IMR-90 (cell line): Measurements from ENCODE around the gene PSMA3. TPM values are rescaled to one million over a fixed set of nuclear protein-coding genes. Genes with fewer than 3 reads are reported as not detected.

Source experiments
- ATAC-seq: fragments of 200-7000 bp; cut with Tn5 transposase; 2 replicates; pipeline ENCODE4 v1.9.1; 2020; ENCODE audit warnings: low read depth, mild to moderate bottlenecking, moderate library complexity
- BruUV-seq: library from RNA; stranded (reverse); fragments of 400-500 nt; replicated peaks from 2 replicates; lab custom pipeline; 2021; lab: Mats Ljungman, UMichigan
- CTCF ChIA-PET: fragments of 300-600 bp; formaldehyde crosslinking; extraction: SDS; loops from one replicate; lab custom pipeline; 2021; ENCODE audit warnings: antibody characterized with exemption; lab: Yijun Ruan, JAX
- POLR2A ChIA-PET: fragments of 300-600 bp; sonication (Branson Sonifier 250); formaldehyde crosslinking; loops from one replicate; lab custom pipeline; 2022; ENCODE audit warnings: antibody characterized with exemption; ENCODE audit not compliant: unreplicated experiment; lab: Charles Lee
- DNase-seq: peaks from one replicate; pipeline ENCODE4 v3.0.0; 2013
- H2AFZ ChIP-seq: replicated peaks from 2 replicates; pipeline ENCODE3; 2013; ENCODE audit warnings: low read length, mild to moderate bottlenecking; ENCODE audit not compliant: poor library complexity
- H2AK5ac ChIP-seq: 2 replicates; pipeline ENCODE4 v1.6.1; 2013; ENCODE audit warnings: low read depth, low read length, inconsistent platforms
- H2AK9ac ChIP-seq: replicated peaks from 2 replicates; pipeline ENCODE3; 2013; ENCODE audit warnings: mild to moderate bottlenecking, low read depth, low read length, moderate library complexity; ENCODE audit not compliant: poor library complexity
- H2BK120ac ChIP-seq: 2 replicates; pipeline ENCODE4 v1.6.1; 2013; ENCODE audit warnings: low read depth, low read length, inconsistent platforms
- H2BK15ac ChIP-seq: 3 replicates; pipeline ENCODE4 v1.6.1; 2013; ENCODE audit warnings: low read depth, low read length, inconsistent platforms
- H2BK20ac ChIP-seq: 2 replicates; pipeline ENCODE4 v1.6.1; 2013; ENCODE audit warnings: low read depth, mild to moderate bottlenecking, inconsistent platforms, low read length, moderate library complexity
- H2BK5ac ChIP-seq: 2 replicates; pipeline ENCODE4 v1.6.1; 2013; ENCODE audit warnings: mild to moderate bottlenecking, low read depth, low read length, inconsistent platforms; ENCODE audit not compliant: poor library complexity, severe bottlenecking
- H3K14ac ChIP-seq: replicated peaks from 2 replicates; pipeline ENCODE4 v1.6.1; 2013; ENCODE audit warnings: low read depth, low read length, inconsistent platforms
- H3K18ac ChIP-seq: 2 replicates; pipeline ENCODE4 v1.6.1; 2013; ENCODE audit warnings: low read depth, low read length, control low read depth
- H3K23ac ChIP-seq: 2 replicates; pipeline ENCODE4 v1.6.1; 2013; ENCODE audit warnings: low read depth, low read length, inconsistent platforms
- H3K27ac ChIP-seq: 2 replicates; pipeline ENCODE4 v1.5.1; 2013; ENCODE audit warnings: mild to moderate bottlenecking, control low read depth, low read length; ENCODE audit not compliant: insufficient read depth
- H3K27me3 ChIP-seq: 2 replicates; pipeline ENCODE4 v1.6.1; 2013; ENCODE audit warnings: low read length; ENCODE audit not compliant: control insufficient read depth, insufficient read depth
- H3K36me3 ChIP-seq: 2 replicates; pipeline ENCODE4 v1.6.1; 2013; ENCODE audit warnings: low read length, mixed read lengths; ENCODE audit not compliant: control insufficient read depth, insufficient read depth
- H3K4ac ChIP-seq: 2 replicates; pipeline ENCODE4 v1.6.1; 2013; ENCODE audit warnings: low read depth, low read length, inconsistent platforms
- H3K4me1 ChIP-seq: 2 replicates; pipeline ENCODE4 v1.6.1; 2013; ENCODE audit warnings: low read length, mixed read lengths; ENCODE audit not compliant: control insufficient read depth, insufficient read depth
- H3K4me2 ChIP-seq: 2 replicates; pipeline ENCODE4 v1.6.1; 2013; ENCODE audit warnings: low read depth, mild to moderate bottlenecking, control low read depth, low read length, moderate library complexity
- H3K4me3 ChIP-seq: 2 replicates; pipeline ENCODE4 v1.5.1; 2013; ENCODE audit warnings: low read depth, mild to moderate bottlenecking, control low read depth, low read length, moderate library complexity; ENCODE audit not compliant: insufficient read depth
- H3K56ac ChIP-seq: 2 replicates; pipeline ENCODE4 v1.6.1; 2013; ENCODE audit warnings: low read length, inconsistent platforms; ENCODE audit not compliant: insufficient read depth; ENCODE audit errors: extremely low read depth
- H3K79me1 ChIP-seq, 2 experiments: 2 replicates each; pipeline ENCODE4 v1.6.1; 2013; ENCODE audit warnings: low read length in 2 of 2, inconsistent platforms in 1 of 2, low read depth in 1 of 2
- H3K9ac ChIP-seq: 2 replicates; pipeline ENCODE4 v1.6.1; 2013; ENCODE audit warnings: low read depth, low read length, control low read depth
- H3K9me1 ChIP-seq: 2 replicates; pipeline ENCODE4 v1.6.1; 2013; ENCODE audit warnings: low read length, inconsistent platforms; ENCODE audit not compliant: insufficient read depth
- H3K9me3 ChIP-seq: 2 replicates; pipeline ENCODE4 v1.6.1; 2013; ENCODE audit warnings: low read length; ENCODE audit not compliant: control insufficient read depth, insufficient read depth
- H4K20me1 ChIP-seq: 2 replicates; pipeline ENCODE4 v1.6.1; 2013; ENCODE audit warnings: low read length, inconsistent platforms; ENCODE audit not compliant: insufficient read depth
- H4K5ac ChIP-seq: 2 replicates; pipeline ENCODE4 v1.6.1; 2013; ENCODE audit warnings: mild to moderate bottlenecking, low read depth, low read length, control low read depth
- H4K8ac ChIP-seq, 2 experiments: 2 replicates each; pipeline ENCODE4 v1.6.1; 2013; ENCODE audit warnings: low read depth in 2 of 2, low read length in 2 of 2, control low read depth in 1 of 2, inconsistent platforms in 1 of 2
- H4K91ac ChIP-seq: 2 replicates; pipeline ENCODE4 v1.6.1; 2013; ENCODE audit warnings: low read depth, low read length, inconsistent platforms; ENCODE audit not compliant: insufficient read depth
- CEBPB ChIP-seq: IDR thresholded peaks from 2 replicates; pipeline ENCODE4 v1.6.1; 2012; ENCODE audit warnings: low read depth, low read length, improper control_type of control experiment
- ELK1 ChIP-seq: fragments of 150-350 bp; IDR thresholded peaks from 2 replicates; pipeline ENCODE4 v1.6.1; 2016; ENCODE audit warnings: low read depth, mild to moderate bottlenecking, low read length, moderate library complexity, borderline replicate concordance
- NFE2L2 ChIP-seq: fragments of 150-350 bp; IDR thresholded peaks from 2 replicates; pipeline ENCODE4 v1.6.1; 2016; ENCODE audit warnings: low read depth, mild to moderate bottlenecking, low read length
- POLR2A ChIP-seq: IDR thresholded peaks from 2 replicates; pipeline ENCODE4 v1.6.1; 2012; ENCODE audit warnings: mild to moderate bottlenecking, low read depth, low read length
- RFX5 ChIP-seq: IDR thresholded peaks from 2 replicates; pipeline ENCODE4 v1.8.0; 2012; ENCODE audit warnings: low read depth, mild to moderate bottlenecking, low read length, moderate library complexity
- WGBS, 2 experiments: methylation state at CpG; one replicate each; pipeline versions ENCODE4 v1.1.5 to v1.1.7; 2013; ENCODE audit warnings: missing lambda C conversion rate in 2 of 2; ENCODE audit not compliant: insufficient read length in 1 of 2; ENCODE audit errors: extremely low coverage in 2 of 2; 5-methylcytosine and 5-hydroxymethylcytosine counted together
- dilution Hi-C: fragments of 300-500 bp; cut with HindIII; formaldehyde crosslinking; loops from one replicate; pipeline ENCODE4 v1.14.3; 2018; ENCODE audit warnings: low sequenced_read_pairs; ENCODE audit not compliant: unreplicated experiment
- in situ Hi-C: fragments of 300-500 bp; cut with MboI; formaldehyde crosslinking; loops from 3 replicates; pipeline ENCODE4 v1.14.3; 2019; ENCODE audit warnings: low sequenced_read_pairs, inconsistent platforms, mixed read lengths
- intact Hi-C: fragments of 100-400 bp; cut with micrococcal nuclease; formaldehyde crosslinking; loops from 2 replicates; pipeline ENCODE4 v1.10.0; 2022
- polyA plus RNA-seq, 3 experiments: library from polyadenylated mRNA; depleted of rRNA; stranded (reverse); fragments of >200 nt; gene quantifications; 2 replicates each; pipeline ENCODE4 v1.2.3, GENCODE V29; 2012; ENCODE audit warnings: low replicate concordance in 1 of 3
- total RNA-seq: library from RNA; depleted of rRNA; stranded (reverse); fragments of >200 nt; gene quantifications from 2 replicates; pipeline ENCODE4 v1.2.3, GENCODE V29; 2012
- TF ChIP-seq, protein P1 (sequence below): conservative IDR thresholded peaks from 2 replicates; pipeline ENCODE4 v1.5.1; 2012; ENCODE audit warnings: mild to moderate bottlenecking, low read depth, low read length, improper control_type of control experiment
- TF ChIP-seq, protein P2 (sequence below): fragments of 150-350 bp; IDR thresholded peaks from 2 replicates; pipeline ENCODE4 v1.6.1; 2017; ENCODE audit warnings: mild to moderate bottlenecking, antibody characterized with exemption, low read length, low read depth

The PSMA3 gene
- total and polyA plus RNA-seq, 2 of the 4 experiments (the other 2 are of a cell fraction) = 74.9 to 231 TPM

- no peak overlapping the region for H2AK5ac ChIP-seq
- peak overlapping the region; percentile 91 for H3K4me2 ChIP-seq
- peak overlapping the region; percentile 99 for H3K27ac ChIP-seq
- POLR2A ChIA-PET = no interaction called here
- no peak overlapping the region for H2BK120ac ChIP-seq
- TF ChIP-seq RFX5 (no peak), POLR2A (no peak), CEBPB (no peak), ELK1 (no peak), NFE2L2 (no peak)
- TF ChIP-seq, protein P1, sequence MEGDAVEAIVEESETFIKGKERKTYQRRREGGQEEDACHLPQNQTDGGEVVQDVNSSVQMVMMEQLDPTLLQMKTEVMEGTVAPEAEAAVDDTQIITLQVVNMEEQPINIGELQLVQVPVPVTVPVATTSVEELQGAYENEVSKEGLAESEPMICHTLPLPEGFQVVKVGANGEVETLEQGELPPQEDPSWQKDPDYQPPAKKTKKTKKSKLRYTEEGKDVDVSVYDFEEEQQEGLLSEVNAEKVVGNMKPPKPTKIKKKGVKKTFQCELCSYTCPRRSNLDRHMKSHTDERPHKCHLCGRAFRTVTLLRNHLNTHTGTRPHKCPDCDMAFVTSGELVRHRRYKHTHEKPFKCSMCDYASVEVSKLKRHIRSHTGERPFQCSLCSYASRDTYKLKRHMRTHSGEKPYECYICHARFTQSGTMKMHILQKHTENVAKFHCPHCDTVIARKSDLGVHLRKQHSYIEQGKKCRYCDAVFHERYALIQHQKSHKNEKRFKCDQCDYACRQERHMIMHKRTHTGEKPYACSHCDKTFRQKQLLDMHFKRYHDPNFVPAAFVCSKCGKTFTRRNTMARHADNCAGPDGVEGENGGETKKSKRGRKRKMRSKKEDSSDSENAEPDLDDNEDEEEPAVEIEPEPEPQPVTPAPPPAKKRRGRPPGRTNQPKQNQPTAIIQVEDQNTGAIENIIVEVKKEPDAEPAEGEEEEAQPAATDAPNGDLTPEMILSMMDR = no peak
- TF ChIP-seq, protein P2, sequence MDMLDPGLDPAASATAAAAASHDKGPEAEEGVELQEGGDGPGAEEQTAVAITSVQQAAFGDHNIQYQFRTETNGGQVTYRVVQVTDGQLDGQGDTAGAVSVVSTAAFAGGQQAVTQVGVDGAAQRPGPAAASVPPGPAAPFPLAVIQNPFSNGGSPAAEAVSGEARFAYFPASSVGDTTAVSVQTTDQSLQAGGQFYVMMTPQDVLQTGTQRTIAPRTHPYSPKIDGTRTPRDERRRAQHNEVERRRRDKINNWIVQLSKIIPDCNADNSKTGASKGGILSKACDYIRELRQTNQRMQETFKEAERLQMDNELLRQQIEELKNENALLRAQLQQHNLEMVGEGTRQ = no peak
- intact Hi-C loops (no loop called here), in situ Hi-C loops (no loop called here), dilution Hi-C loops (no loop called here)
- no peak overlapping the region for H2BK20ac ChIP-seq
- peaks cover 0 to 23% of the 10 kb centered on the region in 2 experiments for H3K79me1 ChIP-seq
- ATAC-seq = no peak
- peak overlapping the region; percentile 95; the same call in 1 of the 2 replicates for H4K5ac ChIP-seq
- peak overlapping the region; percentile 80; the same call in 1 of the 2 replicates for H3K56ac ChIP-seq
- peak overlapping the region; percentile 54 for H3K23ac ChIP-seq
- H3K9me1 ChIP-seq = no peaks in the 10 kb centered on the region
- H3K9me3 ChIP-seq = no peaks in the 10 kb centered on the region
- H3K27me3 ChIP-seq = no peaks in the 10 kb centered on the region; the same call in 1 of the 2 replicates
- no peak for DNase-seq
- H2BK15ac ChIP-seq = no peak overlapping the region
- H3K9ac ChIP-seq = peak overlapping the region; percentile 98
- no CpG with 5 or more reads among the region's 2 CpGs for WGBS, 2 experiments
- no peak overlapping the region for H2AFZ ChIP-seq
- H3K18ac ChIP-seq = no peak overlapping the region
- H3K36me3 ChIP-seq = peaks cover 5% of the 10 kb centered on the region; the same call in 1 of the 2 replicates
- no peak overlapping the region for H2BK5ac ChIP-seq
- H4K91ac ChIP-seq = no peak overlapping the region
- no peaks in the 10 kb centered on the region for H3K4me1 ChIP-seq
- no peaks in the 10 kb centered on the region for H4K20me1 ChIP-seq
- H3K14ac ChIP-seq = peak overlapping the region; percentile 86; the same call in 1 of the 2 replicates
- peak overlapping the region; percentile 14 to 92; a peak in 3 of 4 replicates for H4K8ac ChIP-seq
- BruUV-seq = no TSS peak
- no peak overlapping the region for H2AK9ac ChIP-seq
- peak overlapping the region; percentile 0; the same call in 1 of the 2 replicates for H3K4ac ChIP-seq
- H3K4me3 ChIP-seq = peak overlapping the region; percentile 99
- CTCF ChIA-PET = no interaction called here
These were observed 43.8 kb upstream of the PSMA3 start for GRCh38 chr14:58200846-58201245.
